Measurements from ENCODE around the gene GRIP1. TPM values are rescaled to one million over a fixed set of nuclear protein-coding genes. Genes with fewer than 3 reads are reported as not detected.

GRIP1 gene
- 0.25 and 1.4 TPM in 2 replicates for total RNA-seq (2014; rRNA removed; shearing (Covaris generic))

GRCh38 chr12:66678338-66679275, at the start of gene GRIP1:
GRIP1 (minus strand) TSS chr12:66679076; CDS start chr12:66678904, 172 bp downstream.
- no peak for DNase-seq (ENCODE audit: low spot score)

GRCh38 chr12:66726556-66726955, 47.7 kb upstream of the GRIP1 start:
- DNase-seq (ENCODE audit: low spot score) = no peak

GRCh38 chr12:66725031-66725430, 46.2 kb upstream of the GRIP1 start:
- no peak for DNase-seq (ENCODE audit: low spot score)

- DNase-seq (ENCODE audit: low spot score) = no peak
These were observed 45.7 kb upstream of the GRIP1 start for GRCh38 chr12:66724616-66725015.

GRCh38 chr12:66724026-66724425, 45.1 kb upstream of the GRIP1 start:
- DNase-seq (ENCODE audit: low spot score) = no peak

- DNase-seq (ENCODE audit: low spot score) = no peak
These were observed 41.0 kb upstream of the GRIP1 start for GRCh38 chr12:66719862-66720261.

GRCh38 chr12:66717036-66717673, 38.3 kb upstream of the GRIP1 start:
- DNase-seq (ENCODE audit: low spot score) = no peak

GRCh38 chr12:66716522-66716921, 37.6 kb upstream of the GRIP1 start:
- DNase-seq (ENCODE audit: low spot score) = no peak

- no peak for DNase-seq (ENCODE audit: low spot score)
These were observed 35.8 kb upstream of the GRIP1 start for GRCh38 chr12:66714709-66715108.

GRCh38 chr12:66713984-66714383, 35.1 kb upstream of the GRIP1 start:
- no peak for DNase-seq (ENCODE audit: low spot score)

- DNase-seq (ENCODE audit: low spot score) = no peak
These were observed 31.0 kb upstream of the GRIP1 start for GRCh38 chr12:66709893-66710292.

- no peak for DNase-seq (ENCODE audit: low spot score)
These were observed 30.5 kb upstream of the GRIP1 start for GRCh38 chr12:66709457-66709773.

- DNase-seq (ENCODE audit: low spot score) = peak; percentile 7
These were observed 30.0 kb upstream of the GRIP1 start for GRCh38 chr12:66708704-66709456.

- DNase-seq (ENCODE audit: low spot score) = no peak
These were observed 28.3 kb upstream of the GRIP1 start for GRCh38 chr12:66707002-66707697.

GRCh38 chr12:66699738-66700482, 21.0 kb upstream of the GRIP1 start:
- DNase-seq (ENCODE audit: low spot score) = no peak

- no peak for DNase-seq (ENCODE audit: low spot score)
These were observed 19.7 kb upstream of the GRIP1 start for GRCh38 chr12:66698558-66698957.

- no peak for DNase-seq (ENCODE audit: low spot score)
These were observed 18.5 kb upstream of the GRIP1 start for GRCh38 chr12:66697404-66697803.

GRCh38 chr12:66694666-66695613, 16.1 kb upstream of the GRIP1 start:
- no peak for DNase-seq (ENCODE audit: low spot score)

GRCh38 chr12:66693901-66694513, 15.1 kb upstream of the GRIP1 start:
- DNase-seq (ENCODE audit: low spot score) = peak; percentile 72

Data from HT-29 (cell line).